GOT3 (cell line): ENCODE measurements around the gene PHACTR3.

ENCODE experiments used
- DNase-seq: peaks from one replicate; lab custom pipeline; 2025; ENCODE audit warnings: mixed read lengths; lab: John Stamatoyannopoulos, UW

The PHACTR3 gene

DNA sequence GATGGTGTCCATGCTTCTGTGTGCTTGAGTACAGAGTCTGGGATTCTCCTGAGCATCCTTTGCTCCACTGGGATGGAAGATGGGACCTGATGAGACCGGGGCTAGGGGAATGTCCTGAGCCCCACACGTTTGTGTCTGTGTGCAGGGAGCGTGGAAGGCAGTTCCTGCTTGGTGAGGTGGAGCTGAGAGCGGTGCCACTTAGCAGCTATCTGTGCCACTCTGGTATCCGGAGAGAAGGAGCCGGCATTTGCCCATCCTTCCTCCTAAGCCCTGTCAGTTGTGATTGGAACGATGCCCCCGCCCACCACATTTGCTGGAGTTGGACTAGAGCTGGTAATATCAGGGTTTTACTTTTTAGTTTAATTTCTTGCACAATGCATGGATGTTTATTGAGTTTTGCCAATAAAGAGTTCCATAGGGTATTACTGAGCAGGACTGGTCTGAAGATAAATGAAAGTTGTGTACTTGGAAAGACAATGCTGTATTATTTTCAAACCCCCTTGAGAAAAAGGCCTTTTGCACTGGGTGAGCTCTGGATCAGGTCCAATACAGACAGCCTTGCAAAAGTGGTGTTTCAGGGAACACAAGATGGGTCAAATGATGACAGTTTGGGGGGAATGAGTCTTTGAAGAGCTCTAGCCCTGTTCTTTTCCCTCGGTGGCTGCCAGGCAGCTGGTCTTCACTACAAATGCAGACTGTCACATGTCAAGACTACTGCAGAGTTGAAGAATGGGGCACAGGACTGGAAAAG lies 198.3 kb downstream of the PHACTR3 start:
- DNase-seq = no peak

DNA sequence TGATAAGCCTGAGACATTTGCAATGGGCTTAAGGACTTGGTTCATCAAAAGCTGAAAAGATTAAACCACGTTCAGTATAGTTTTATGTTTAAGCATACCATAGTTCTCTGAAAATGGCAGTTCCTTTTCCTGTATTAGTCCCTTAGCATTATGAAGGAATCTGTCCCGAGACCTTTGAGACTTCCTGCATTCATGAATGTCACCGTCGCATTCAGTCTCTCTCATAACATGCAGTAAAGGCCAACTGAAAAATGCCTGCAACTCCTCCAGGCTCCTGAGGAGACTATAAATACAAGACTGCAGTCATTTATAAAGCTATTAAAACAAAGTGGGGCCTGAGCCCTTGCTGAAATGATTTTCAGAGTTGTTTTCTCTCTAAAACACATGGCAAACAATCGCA lies 200.0 kb downstream of the PHACTR3 start:
- DNase-seq = no peak

DNA sequence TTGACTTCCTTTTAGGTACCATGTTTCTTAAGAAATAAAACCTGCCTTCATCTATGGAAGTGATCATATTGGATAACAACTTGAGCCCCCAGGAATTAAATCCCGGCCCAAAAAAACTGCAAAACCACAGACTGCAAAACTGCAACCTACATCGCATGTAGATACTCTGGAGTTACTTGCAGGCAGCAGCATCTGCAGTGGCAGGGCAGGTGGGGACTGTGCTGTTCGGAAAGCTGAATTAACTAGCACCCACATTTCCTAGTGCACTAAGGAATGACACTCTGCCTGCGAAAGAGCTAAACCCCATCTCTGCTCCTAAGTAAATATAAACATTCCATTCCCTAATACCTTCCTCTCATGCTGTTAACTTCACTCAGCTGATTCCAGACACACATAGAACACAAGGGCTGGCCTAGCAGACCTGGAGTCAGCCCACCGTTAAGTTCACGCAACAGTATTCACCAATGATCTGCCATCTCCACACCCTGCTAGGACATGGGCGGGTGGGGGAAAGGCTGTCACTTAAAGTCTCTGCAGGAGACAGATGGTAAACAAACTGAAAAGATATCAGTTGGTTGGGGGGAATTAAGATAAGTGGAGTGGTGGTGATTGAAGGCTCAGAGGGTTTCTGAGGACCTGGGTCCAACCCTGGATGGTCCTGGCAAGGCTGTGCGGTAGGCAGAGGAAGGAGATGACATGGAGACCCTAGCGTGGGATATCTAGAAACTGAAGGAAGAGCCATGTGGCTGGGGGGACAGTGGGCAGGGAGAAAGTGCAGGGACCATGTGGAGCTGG lies 200.7 kb downstream of the PHACTR3 start:
- no peak for DNase-seq

DNA sequence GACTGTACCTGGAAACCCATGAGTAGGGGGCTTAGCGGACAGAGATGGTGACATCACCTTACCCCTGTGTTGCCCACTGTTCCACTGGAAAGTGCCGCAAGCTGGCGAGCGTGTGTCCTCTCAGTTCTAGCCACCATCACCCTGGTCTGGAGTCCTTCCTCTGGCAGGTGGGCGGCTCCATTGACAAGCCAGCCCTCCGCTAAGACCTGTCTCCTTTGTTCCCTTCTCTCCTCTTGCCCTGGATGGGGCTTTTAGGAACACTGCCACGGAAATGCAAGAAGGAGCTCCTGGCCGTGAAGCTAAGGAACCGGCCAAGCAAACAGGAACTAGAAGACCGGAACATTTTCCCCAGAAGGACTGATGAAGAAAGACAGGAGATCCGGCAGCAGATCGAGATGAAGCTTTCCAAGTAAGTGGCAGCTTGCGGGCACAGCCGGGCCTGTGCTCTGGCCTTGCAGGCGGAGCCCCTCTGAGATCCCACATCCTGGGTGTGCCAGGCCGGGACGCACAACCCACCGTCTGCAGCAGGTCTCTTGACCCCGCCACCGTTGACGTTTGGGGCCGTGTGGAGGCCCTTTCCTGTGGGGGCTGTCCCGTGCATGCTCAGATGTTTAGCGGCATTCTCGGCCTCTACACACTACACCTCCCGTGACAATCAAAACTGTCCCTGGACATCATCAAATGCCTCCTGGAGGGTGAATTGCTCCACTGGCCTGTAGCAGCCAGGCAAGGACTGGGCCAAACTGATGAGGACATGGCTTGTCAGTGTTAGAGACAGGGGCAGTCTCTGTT lies 201.6 kb downstream of the PHACTR3 start:
- DNase-seq = no peak

DNA sequence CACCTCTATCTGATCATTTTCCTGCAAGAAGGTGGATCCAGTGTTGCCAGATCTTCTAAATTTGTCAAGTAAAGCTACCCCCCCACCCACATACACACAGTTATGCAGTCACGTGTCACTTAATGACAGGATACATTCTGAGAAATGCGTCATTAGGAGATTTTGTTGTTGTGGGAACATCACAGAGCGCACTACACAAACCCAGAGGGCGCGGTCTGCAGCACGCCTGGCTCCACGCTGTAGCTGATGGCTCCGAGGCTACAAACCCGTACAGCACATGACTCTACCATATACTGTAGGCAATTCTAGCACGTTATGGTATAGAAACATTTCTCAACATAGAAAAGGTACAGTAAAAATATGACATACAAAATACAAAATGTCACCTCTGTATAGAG lies 202.2 kb downstream of the PHACTR3 start:
- no peak for DNase-seq

DNA sequence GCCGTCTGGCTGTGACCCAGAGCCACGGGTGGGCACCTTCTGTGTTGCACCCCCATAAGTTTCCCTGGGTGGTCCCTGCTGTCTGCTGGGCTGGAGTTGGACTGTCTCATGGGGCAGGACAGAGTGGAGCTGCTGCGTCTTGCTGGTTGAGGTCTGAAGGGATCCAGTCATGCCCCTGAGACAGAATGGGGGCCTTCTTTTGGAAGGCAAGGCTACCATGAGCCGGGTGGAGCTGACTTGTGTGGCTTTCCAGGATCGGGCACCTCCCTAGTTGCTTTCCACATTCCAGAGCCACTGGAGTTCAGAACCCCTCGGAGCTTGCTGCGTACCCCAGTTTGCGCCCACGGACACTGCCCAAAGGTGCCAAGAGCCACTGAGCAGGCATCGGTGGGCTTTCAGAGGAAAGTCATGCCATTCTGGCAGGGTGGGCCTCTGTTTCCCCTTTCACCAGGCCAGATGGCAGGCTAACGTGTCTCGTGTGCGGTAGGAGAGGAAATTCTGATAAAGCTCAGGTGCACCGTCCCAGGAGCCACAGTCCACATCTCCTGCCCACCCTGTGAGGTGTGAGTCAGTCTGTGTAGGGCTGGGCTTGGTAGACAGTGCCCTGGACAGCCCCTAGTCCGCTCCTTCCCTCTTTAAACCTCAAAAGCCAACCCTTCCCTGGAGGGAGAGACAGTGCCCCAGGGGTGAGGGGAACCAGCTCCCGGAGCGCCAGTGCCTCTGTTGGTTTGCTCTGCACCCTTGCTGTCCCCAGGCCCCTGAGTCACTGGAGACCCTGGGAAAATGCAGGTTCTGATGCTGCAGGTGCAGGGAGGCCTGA lies 203.8 kb downstream of the PHACTR3 start:
- DNase-seq = no peak

DNA sequence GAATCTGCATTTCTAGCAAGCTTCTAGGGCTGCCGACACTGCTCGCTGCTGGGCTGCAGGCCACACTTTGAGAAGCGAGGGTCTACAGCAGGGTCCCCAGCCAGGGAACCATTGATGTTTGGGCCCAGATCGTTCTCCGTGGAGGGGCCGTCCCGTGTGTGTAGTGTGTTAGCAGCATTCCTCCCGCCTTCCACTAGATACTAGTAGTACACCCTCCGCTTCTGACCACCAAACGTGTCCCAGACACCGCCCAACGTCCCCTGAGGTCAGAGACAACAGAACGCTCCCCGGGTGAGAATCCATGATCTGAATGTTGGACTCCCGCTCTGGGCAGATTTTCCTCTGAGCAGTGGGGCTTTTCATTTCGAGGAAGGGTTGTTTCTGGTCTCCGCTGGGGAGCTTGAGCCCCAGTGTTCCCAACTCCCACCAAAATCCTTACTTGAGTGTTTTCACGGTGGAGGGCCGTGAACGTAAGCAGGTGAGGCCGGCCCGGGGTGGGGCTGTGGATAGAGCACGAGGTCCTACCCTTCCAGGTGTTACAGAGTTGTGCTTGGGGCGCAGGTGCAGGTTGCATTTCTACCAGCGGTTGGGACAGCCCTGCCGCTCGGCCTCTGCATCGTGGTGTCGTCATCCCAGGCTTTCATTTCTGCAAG lies 204.5 kb downstream of the PHACTR3 start:
- DNase-seq = no peak

DNA sequence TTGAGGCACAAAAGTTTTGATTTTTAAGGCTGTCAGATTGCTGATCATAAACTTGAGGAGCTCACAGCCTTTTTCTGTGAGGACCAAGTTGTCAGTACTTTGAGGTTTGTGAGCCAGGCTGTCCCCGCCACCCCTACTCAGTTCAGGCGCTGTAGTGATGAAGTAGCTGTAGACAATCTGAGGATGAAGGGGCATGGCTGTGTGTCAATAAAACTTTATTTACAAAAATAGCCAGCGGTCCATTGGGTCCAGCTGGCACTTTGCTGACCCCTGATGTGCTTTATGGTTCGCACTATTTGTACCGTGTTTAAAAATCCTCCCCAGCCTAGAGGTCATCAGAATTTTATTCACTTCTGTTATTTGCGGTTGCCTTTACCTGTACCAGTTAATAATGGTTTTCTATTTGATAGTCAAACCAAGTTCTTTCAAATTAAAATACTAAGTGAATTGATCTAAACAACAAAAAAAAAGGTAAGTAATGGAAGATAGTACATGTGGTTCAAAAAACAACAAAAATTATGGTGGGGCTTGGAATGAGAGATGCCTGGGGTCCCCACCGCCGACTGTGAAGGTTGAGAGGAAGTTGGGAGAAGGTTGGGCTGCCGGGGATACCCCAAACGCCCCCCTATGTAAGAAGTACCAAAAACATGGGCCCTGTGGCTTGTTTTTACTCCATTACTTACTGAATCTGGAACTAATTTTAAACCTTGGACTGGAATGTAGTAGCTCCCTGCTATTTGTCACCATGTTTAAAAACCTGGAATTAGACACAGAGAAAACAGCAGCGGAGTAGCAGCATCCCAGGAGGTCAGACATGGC lies 205.5 kb downstream of the PHACTR3 start:
- DNase-seq = no peak

DNA sequence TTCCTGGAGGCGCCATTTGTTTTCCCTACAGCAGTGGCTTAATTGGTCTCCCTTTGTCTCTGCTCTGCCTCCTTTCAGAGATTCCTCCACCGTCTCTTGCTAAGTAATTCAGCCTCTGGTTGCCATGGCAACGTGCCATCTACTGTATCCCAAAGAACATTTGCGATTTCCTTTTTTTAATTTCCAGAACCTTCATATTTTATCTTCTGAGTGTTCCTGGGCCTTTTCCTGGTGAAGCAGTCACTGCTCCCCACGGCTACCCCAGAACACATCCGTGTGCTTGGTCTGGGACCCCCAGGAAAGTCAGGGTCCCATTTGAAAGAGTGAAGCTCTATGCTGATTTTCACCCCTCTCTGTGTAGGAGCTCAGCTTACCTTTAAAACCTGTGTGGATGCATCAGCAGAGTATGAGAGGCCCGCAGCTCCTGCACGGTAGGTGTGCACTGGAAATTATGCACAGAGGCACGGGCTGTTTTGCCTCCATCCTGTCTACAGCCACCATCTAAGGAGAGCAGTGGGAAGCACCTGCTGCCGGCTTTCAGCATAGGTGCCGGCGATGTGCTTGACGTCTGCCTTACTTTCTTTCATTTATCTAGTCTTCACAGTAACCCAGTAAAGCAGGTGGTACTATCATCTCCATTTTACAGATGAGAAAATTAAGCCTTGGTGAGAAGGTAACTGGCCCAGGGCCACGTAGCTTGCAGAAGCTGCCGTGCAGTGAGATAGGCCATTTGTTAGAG lies 206.3 kb downstream of the PHACTR3 start:
- no peak for DNase-seq

DNA sequence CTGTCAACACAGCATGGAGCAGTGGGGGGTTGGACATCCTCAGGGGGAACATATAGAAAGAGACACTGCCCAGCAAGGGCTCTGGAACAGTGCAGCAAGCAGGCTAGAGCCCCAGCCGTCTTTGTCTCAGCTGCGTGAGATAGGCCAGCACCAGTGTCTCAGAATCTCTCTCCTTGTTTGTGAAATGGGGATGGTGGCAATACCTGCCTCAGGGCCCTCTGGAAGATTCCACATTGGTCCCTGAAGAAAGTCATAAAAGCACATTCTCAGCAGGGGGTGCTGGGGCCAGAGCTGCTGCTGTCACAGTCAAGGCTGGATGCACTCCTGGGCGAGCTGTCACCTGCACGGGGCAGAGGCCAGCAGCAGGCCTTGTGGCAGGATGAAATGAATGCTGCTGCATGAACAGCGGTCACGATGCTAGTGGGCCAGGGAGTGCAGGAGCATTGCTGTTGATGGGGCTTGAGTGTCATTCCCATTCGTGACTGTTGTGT lies 207.4 kb downstream of the PHACTR3 start:
- no peak for DNase-seq

DNA sequence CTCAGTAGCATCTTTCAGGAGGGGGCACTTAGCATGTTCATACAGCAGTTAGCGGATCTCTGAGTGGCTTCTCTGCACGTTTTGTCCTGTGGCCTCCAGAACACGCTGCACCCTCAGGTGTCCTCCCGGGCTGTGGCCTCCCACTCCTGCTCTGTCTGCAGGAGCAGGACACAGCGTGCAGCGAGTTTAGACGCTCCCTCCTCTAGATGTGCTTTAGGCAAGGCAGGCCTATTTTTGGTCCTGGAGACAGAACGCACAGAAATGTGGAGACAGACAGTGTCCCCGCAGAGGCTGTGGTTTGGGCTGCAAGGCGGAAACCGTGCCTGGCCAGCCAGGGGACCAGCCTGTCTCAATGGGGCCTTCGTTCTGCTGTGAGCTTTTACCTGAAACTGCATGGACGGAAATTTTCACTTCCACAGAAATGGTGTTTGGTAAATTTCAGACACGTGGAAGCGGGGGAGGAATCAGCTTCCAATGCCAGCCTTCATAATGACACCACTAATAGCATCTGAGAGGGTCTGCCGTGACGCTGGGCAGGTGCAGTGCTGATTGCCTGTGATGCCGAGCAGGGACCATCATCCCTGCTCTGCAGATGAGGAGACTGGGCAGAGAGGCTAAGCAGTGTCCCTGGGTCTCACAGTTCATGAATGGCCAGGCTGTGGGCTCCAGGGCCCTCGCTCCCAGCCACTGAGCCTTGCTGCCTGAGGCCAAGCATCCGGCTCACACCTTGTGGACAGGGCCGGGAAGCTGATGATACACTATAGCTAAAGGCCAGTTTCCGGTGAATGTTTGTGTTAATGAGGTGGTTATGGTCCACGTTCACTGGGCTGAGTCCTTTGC lies 208.2 kb downstream of the PHACTR3 start:
- DNase-seq = no peak

DNA sequence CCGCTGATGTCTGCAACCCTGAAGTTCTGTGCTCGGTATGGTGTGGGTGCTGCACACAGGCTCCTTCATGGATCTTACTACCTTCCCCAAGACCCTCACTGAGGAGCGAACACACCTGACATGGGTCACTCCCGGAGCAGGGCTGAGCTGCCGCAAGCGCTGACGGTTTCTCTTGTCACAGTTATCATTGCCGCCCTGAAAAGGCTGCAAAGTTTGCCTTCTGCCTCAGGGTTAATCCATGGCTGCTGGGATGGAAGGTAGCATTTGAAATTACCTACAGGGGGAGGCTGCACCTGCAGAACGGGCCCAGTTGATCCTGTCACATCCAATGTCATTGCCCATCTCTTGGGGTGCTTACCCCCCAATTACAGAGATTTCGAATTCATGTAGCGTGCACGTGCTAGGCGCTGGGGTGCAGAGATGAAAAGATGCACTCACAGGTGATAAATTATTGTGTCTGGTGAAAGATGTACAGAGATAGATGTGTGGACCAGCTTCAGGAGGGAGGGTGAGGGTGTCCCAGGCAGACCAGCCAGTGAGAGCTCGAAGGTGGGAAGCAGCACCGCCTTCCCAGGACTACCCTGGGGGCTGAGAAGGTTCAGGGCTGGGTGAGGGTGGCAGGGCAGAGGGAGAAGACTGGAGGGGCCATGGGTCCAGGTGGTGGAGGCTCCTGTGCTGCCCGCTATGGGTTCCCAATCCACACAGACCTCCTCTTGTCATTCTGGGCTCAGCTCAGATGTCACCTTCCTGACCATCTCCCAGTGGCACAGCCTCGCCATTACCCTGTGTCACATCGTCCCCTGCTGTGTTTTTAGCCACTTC lies 209.0 kb downstream of the PHACTR3 start:
- no peak for DNase-seq

DNA sequence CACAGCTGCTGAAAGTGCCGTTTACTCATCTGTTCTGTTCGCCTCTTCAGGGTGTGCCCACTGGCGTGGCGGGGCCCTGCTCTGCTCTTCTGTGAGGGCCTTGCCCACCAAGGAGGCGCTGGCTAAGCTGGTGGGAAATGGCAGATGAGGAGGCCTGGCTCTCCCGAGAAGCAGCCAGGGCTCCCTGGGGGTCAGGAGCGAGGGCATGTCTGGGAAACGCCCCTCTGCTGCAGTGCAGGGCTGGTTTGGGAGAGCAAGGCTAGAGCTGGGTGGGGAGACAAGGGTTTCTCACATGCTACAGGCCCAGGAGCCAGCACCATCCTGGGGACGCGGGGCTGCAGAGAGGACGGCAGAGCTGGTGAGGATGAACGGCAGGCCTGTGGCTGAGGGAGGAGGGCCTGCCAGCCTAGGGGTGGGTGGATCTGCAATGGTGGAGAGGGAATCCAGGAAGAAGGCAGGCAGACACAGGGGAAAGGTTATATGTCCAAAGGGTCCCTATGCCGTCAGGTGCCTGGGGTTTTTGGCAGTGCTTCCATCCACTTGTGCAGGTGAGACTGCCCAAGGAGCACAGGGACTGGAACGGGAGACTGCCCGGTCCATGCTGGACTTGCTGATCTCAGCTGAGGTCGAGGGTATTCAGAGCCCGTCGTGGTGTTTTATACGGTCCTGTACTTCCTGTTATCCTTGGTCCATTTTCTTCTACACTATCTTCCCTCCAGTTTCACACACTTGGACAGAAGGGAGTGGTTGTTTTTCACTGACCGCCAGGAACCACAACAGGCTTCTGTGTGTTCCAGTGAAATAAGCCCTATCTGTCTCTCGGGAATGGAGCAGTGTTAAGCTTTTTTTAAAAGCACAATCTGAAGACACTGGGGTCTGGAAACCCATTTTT lies 209.9 kb downstream of the PHACTR3 start:
- DNase-seq = no peak

DNA sequence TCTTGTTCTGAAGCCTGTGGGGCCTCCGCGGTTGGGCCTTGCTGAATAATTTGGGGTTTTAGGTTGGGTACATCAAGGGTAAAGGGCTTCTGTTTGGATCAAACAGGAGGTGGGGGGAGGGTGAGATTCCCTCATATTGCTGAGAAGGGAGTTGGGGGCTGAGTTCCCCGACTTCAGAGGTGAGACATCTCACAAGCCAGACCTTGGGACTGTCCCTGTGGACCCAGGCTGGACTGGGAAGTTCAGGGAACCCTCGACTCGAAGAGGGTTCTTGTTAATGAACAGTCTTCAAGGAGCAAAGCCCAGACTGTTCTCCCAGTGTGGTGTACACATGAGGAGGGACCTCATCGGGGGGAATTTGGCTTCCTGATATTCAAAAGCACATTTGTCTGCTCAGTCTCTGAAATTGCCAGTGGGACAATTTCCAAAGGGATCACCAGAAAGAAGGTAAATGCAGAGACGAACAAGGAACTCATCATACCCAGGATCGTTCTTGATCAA lies 210.6 kb downstream of the PHACTR3 start:
- no peak for DNase-seq

DNA sequence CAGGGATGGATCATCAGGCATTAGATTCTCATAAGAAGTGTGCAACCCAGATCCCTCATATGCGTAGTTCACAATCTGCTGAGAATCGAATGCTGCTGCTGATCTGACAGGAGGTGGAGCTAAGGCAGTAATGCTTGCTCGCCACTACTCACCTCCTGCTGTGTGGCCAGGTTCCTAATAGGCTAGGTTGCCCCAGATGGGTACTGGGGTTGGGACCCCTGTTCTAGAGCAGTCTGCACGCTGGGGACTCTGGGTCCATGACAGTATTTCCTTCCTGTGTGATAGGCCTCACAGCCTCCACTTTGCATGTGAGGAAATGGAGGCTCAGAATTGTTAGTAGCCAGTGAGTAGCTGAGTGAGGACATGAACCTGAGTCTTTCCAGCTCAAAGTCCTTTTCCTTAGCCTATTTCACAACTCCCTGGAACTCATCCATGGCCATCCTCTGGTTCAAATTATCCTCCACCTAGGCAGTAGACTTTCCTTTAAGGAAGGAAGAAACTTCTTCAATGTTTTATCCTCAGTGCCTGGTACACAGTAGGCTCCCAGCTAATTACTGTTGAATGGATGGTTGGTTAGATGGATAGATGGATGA lies 211.9 kb downstream of the PHACTR3 start:
- DNase-seq = no peak

DNA sequence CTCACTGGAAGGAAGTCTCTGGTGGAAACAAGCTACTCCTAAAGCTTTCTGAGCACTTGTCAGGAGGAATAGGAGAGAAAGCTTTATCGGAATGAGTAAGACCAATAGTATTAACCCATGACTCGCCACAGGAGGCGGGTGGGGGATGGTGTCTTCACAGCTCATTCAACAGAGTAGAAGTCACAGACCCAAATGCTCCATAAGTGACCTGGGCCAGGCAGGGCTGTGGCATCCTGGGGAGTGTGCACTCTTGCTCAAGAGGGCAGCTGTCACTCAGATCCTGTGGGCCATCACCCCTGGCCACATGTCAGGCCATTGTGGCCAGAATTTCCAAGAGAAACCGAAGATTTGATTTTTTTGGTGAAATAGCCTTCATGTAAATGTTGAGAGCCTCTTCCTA lies 213.1 kb downstream of the PHACTR3 start:
- DNase-seq = no peak
